Measurements from ENCODE around the gene DHX9.

DHX9 gene

DNA sequence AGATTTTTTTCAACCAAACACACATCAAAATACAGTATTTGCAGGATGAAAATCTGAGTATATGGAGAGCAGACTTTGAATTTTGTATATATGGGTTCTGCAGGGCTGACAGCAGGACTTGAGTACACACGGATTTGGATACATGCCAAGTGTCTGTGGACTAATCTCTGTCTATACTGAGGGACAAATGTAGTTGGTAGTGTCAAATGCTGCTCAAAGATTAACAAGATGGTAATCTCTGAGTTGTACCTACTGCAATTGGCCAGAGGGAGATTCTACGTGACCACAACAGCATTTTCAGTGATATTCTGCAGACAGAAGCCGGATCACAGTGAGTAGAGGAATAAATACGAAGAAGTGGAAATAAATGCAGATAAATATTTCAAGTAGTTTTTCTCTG, 70.4 kb downstream of the DHX9 start:
- Histone ChIP-seq H3K9ac (no peak overlapping the region), H3K27ac (no peak overlapping the region), H3K79me2 (no peaks in the 10 kb centered on the region), H2AFZ (no peak overlapping the region), H3K4me1 (no peaks in the 10 kb centered on the region), H3K27me3 (ENCODE audit: control insufficient read depth, insufficient read depth, low read length) (no peaks in the 10 kb centered on the region), H3K4me2 (ENCODE audit: low read length) (no peak overlapping the region), H3K4me3 (ENCODE audit: low read depth, low read length) (no peak overlapping the region), H3K9me3 (ENCODE audit: control insufficient read depth, low read length) (no peaks in the 10 kb centered on the region), H3K36me3 (ENCODE audit: control insufficient read depth, insufficient read depth, low read length) (no peaks in the 10 kb centered on the region)
- no peak for TF ChIP-seq CTCF (IDR thresholded peaks at IDR 0.05)

DNA sequence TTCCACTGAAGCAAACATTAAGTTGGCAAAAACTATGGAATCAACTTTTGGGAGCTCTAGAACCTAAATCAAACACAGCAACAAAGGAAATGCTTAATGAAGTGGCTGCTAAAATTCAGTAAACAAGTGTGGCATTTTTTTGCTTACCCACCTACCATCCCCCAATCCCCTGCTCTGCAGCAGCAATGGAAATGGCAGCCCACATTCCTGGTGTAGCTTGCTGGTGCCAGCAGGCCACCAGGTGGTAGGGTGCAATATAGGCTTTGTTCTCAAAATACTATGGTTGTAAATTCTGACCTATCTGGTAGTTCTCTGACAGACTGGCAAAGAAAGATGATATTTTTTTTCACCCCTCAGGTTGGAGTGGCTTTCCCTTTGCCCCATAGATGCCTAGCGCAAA, 71.0 kb downstream of the DHX9 start:
- Histone ChIP-seq H3K9ac (no peak overlapping the region), H3K4me1 (no peaks in the 10 kb centered on the region), H3K9me3 (ENCODE audit: control insufficient read depth, low read length) (no peaks in the 10 kb centered on the region), H3K4me2 (ENCODE audit: low read length) (no peak overlapping the region), H3K27ac (no peak overlapping the region), H3K79me2 (no peaks in the 10 kb centered on the region), H3K4me3 (ENCODE audit: low read depth, low read length) (no peak overlapping the region), H2AFZ (no peak overlapping the region), H3K36me3 (ENCODE audit: control insufficient read depth, insufficient read depth, low read length) (no peaks in the 10 kb centered on the region), H3K27me3 (ENCODE audit: control insufficient read depth, insufficient read depth, low read length) (no peaks in the 10 kb centered on the region)
- no peak for TF ChIP-seq CTCF (IDR thresholded peaks at IDR 0.05)

- no peak overlapping the region for H3K4me2 ChIP-seq (ENCODE audit: low read length)
- no peak for TF ChIP-seq CTCF (IDR thresholded peaks at IDR 0.05)
- H3K36me3 ChIP-seq (ENCODE audit: control insufficient read depth, insufficient read depth, low read length), result no peaks in the 10 kb centered on the region
- H3K79me2 ChIP-seq, result no peaks in the 10 kb centered on the region
- no peaks in the 10 kb centered on the region for H3K9me3 ChIP-seq (ENCODE audit: control insufficient read depth, low read length)
- no peaks in the 10 kb centered on the region for H3K4me1 ChIP-seq
- H3K27ac ChIP-seq, result no peak overlapping the region
- no peak overlapping the region for H2AFZ ChIP-seq
- no peak overlapping the region for H3K4me3 ChIP-seq (ENCODE audit: low read depth, low read length)
- H3K9ac ChIP-seq, result no peak overlapping the region
- H3K27me3 ChIP-seq (ENCODE audit: control insufficient read depth, insufficient read depth, low read length), result no peaks in the 10 kb centered on the region
Measured at GRCh38 chr1:182913401-182913800, 74.3 kb downstream of the DHX9 start.

GRCh38 chr1:182917378-182917777, 78.2 kb downstream of the DHX9 start:
- no peak for TF ChIP-seq CTCF (IDR thresholded peaks at IDR 0.05)
- H3K4me1 ChIP-seq, result no peaks in the 10 kb centered on the region
- H3K4me3 ChIP-seq (ENCODE audit: low read depth, low read length), result no peak overlapping the region
- H3K9me3 ChIP-seq (ENCODE audit: control insufficient read depth, low read length), result no peaks in the 10 kb centered on the region
- no peak overlapping the region for H3K9ac ChIP-seq
- H3K27ac ChIP-seq, result no peak overlapping the region
- no peak overlapping the region for H2AFZ ChIP-seq
- no peaks in the 10 kb centered on the region for H3K36me3 ChIP-seq (ENCODE audit: control insufficient read depth, insufficient read depth, low read length)
- H3K79me2 ChIP-seq, result no peaks in the 10 kb centered on the region
- no peaks in the 10 kb centered on the region for H3K27me3 ChIP-seq (ENCODE audit: control insufficient read depth, insufficient read depth, low read length)
- no peak overlapping the region for H3K4me2 ChIP-seq (ENCODE audit: low read length)

- TF ChIP-seq CTCF (IDR thresholded peaks at IDR 0.05), result no peak
- Histone ChIP-seq H3K4me2 (ENCODE audit: low read length) (no peak overlapping the region), H3K27ac (no peak overlapping the region), H3K79me2 (no peaks in the 10 kb centered on the region), H3K9ac (no peak overlapping the region), H3K4me1 (no peaks in the 10 kb centered on the region), H3K36me3 (ENCODE audit: control insufficient read depth, insufficient read depth, low read length) (no peaks in the 10 kb centered on the region), H2AFZ (no peak overlapping the region), H3K4me3 (ENCODE audit: low read depth, low read length) (no peak overlapping the region), H3K27me3 (ENCODE audit: control insufficient read depth, insufficient read depth, low read length) (no peaks in the 10 kb centered on the region), H3K9me3 (ENCODE audit: control insufficient read depth, low read length) (no peaks in the 10 kb centered on the region)
Measured at GRCh38 chr1:182925661-182926060, 86.5 kb downstream of the DHX9 start.
